A549 (cell line): Measurements from ENCODE around the gene ATP5F1C.

Experiments
- MAFK ChIP-seq: fragments of 450-650 bp; IDR thresholded peaks from 2 replicates; pipeline ENCODE4 v1.6.1; 2014; ENCODE audit not compliant: partially characterized antibody
- TF ChIP-seq, protein P1 (sequence below): fragments of >200 bp; sonication (Bioruptor Twin); formaldehyde crosslinking; IDR thresholded peaks from 3 replicates; pipeline ENCODE4 v1.5.1; 2016

- TF ChIP-seq MAFK: no peak
- TF ChIP-seq, protein P1, sequence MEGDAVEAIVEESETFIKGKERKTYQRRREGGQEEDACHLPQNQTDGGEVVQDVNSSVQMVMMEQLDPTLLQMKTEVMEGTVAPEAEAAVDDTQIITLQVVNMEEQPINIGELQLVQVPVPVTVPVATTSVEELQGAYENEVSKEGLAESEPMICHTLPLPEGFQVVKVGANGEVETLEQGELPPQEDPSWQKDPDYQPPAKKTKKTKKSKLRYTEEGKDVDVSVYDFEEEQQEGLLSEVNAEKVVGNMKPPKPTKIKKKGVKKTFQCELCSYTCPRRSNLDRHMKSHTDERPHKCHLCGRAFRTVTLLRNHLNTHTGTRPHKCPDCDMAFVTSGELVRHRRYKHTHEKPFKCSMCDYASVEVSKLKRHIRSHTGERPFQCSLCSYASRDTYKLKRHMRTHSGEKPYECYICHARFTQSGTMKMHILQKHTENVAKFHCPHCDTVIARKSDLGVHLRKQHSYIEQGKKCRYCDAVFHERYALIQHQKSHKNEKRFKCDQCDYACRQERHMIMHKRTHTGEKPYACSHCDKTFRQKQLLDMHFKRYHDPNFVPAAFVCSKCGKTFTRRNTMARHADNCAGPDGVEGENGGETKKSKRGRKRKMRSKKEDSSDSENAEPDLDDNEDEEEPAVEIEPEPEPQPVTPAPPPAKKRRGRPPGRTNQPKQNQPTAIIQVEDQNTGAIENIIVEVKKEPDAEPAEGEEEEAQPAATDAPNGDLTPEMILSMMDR: no peak
Measured at GRCh38 chr10:7755103-7755502, 32.9 kb upstream of the ATP5F1C start.
